HT-29 (cell line): ENCODE results near the gene OR6V1. TPM values are rescaled to one million over a fixed set of nuclear protein-coding genes. Genes with fewer than 3 reads are reported as not detected.

Experiments
- DNase-seq: peaks from one replicate; pipeline ENCODE4 v3.0.0-alpha.2; 2015; ENCODE audit warnings: low spot score
- total RNA-seq: library from RNA; depleted of rRNA; stranded (reverse); fragments of >200 nt; shearing (Covaris generic); gene quantifications from 2 replicates; pipeline ENCODE4 v1.2.3, GENCODE V29; 2014; rRNA removed

Gene OR6V1, protein sequence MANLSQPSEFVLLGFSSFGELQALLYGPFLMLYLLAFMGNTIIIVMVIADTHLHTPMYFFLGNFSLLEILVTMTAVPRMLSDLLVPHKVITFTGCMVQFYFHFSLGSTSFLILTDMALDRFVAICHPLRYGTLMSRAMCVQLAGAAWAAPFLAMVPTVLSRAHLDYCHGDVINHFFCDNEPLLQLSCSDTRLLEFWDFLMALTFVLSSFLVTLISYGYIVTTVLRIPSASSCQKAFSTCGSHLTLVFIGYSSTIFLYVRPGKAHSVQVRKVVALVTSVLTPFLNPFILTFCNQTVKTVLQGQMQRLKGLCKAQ
- total RNA-seq = not detected in 2 replicates

DNA sequence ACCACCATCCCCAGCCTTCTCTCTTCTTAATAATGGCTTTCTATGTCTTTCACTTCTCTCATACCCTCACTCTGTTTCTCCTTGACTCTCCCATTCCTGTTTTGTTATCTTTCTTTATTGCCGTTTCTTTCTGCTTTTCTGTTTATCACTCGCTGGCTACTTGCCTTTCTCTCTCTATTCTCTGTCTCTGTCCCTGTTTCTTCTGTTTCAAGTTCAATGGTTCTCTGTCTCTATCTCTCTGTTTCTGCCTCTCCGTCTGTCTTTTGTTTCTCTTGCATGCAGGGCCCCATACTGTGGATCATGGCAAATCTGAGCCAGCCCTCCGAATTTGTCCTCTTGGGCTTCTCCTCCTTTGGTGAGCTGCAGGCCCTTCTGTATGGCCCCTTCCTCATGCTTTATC lies at the start of gene OR6V1:
Gene OR6V1, plus strand, starts transcription at position 301 of the 400 bp plus-strand sequence. Its CDS starts 0 bp downstream, at position 301.
- no peak for DNase-seq

DNA sequence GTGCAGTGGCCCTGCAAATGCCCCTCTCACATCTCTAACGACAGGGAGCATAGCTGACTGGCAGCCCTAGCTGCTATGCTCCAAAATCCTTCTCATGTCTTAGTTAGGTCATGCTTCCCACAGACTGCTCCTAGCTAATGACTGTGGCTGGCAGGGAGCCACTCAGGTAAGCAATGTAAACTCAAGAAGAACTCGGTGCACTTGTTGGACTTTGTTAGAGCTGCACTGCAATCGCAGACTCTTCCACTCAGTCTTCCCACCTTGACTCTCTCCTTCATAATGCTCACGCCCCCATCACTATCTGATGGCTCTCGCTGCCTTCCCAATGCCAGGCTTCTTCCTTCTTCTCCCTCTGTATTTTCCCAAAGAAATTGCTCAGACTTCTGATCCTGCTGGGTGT lies 49.2 kb upstream of the OR6V1 start:
- DNase-seq = no peak

GRCh38 chr7:143003393-143004051 lies 48.6 kb upstream of the OR6V1 start:
- peak; percentile 73 for DNase-seq

- DNase-seq = no peak
Measured at GRCh38 chr7:143005632-143006260, 46.4 kb upstream of the OR6V1 start.

DNA sequence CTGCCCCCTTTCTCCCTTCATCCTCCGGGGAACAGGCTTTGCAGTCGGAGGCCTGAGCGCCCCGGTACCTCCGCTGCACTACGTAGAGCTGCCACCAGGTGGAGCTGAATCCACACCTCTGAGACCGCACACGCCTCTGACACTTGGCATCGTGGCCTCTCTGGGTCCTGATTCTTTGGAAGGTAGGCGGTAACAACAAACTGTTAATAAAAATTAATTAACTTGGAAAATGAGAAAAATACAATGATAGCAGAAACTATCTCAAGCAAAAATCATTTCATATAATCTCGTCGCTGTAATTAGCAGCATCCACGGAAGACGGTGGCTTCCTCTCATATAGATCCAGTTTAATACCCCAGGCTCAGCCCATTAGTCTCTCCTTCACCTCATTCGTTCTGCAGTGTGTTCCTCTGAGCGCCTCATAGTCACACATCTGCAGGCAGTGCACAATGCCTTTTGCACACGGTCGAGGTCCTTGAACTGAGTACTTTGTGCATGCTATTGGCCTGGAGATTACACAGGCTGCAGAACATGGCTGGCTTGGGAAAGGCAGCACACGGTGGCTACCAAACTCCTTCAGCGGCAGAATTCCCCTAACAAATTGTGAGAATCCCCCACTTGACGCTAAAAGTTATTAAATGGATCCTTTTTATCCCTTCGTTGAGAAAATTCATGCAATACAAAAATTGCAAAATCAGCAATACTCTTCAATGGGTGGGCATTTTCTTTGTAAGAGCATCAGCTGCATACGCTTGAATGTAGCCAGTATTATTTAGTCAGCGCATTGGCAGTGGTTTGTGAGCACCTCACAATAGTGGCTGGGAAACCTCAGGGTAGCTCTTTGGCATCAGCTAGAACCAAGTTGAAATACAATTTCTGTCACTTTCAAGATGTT lies 43.9 kb upstream of the OR6V1 start:
- DNase-seq = peak; percentile 92

DNA sequence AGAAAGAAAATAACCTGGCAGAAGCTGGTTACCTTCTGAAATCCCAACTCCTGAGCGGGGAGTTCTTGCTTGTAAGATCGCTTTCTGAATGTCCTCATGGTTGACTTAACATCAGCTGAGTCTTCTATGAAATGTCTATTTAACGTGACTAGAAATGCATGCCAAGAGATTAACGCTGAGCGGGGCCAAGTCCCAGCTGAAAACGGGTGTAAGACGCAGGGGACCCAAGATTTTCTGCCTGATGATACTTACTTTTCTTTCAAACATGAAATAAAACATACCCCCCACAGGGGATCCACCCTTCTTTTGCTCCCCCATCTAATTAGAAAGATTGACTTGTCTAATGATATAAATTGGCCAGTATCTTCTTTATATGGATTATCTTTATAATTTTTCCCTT lies 40.1 kb upstream of the OR6V1 start:
- DNase-seq = no peak

GRCh38 chr7:143012409-143012808 lies 39.7 kb upstream of the OR6V1 start:
- DNase-seq = no peak

DNA sequence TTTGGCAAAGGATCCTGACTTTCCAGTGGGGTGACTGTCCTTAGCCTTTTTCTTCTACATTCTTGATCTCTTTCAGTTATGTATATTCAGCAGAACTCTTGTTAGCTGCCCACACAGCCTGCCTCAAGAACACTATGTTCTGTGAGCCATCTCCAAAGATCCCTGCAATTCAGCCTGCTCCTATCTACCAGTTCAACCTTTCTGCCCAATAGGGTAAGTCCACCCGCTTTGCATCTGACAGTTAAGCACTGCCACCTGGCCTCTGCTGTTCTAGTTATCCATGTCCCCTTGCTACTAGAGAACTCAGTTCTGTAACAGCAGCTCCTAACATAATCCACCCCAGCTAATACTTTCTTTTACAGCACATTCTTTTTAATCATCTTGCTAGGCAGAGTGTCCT lies 38.7 kb upstream of the OR6V1 start:
- DNase-seq = no peak

GRCh38 chr7:143013893-143014292 lies 38.2 kb upstream of the OR6V1 start:
- no peak for DNase-seq

GRCh38 chr7:143015084-143015483 lies 37.1 kb upstream of the OR6V1 start:
- DNase-seq = no peak

- no peak for DNase-seq
Measured at GRCh38 chr7:143015926-143016490, 36.1 kb upstream of the OR6V1 start.

DNA sequence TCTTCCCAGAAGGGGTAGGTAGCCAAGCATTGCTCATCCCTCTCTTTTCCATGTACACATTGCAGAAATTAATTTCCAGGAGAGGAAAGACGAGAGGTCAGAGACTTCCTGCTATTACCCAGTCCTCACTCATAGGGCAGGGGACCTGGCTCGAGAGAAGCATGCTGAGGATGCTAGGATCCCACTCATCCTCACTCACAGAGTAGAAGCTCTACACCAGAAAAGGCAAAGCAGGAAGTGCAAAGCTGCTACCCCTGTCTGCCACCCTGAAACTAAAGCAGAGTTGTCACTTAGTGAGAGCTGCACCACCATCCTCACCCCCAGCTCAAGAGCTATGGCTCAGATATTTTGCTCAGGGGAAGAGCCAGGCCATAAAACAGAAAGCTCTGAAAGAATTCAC lies 35.1 kb upstream of the OR6V1 start:
- no peak for DNase-seq

DNA sequence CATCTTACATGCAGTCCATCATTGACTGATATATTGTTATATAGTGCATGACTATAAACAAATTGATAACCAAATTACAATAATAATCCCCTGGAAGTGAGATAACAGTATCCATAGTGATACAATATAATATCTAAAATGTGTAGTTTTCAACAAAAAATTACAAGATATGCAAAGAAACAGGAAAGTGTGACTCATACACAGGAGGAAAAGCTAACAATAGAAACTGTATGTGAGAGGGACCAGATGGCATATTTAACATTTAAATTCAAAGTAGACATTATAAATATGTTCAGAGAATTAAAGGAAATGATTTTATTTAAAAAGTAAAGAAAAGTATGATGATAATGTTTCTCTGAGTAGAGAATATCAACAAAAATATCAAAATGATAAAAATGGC lies 33.2 kb upstream of the OR6V1 start:
- DNase-seq = no peak

- DNase-seq = no peak
Measured at GRCh38 chr7:143023047-143023446, 29.1 kb upstream of the OR6V1 start.

DNA sequence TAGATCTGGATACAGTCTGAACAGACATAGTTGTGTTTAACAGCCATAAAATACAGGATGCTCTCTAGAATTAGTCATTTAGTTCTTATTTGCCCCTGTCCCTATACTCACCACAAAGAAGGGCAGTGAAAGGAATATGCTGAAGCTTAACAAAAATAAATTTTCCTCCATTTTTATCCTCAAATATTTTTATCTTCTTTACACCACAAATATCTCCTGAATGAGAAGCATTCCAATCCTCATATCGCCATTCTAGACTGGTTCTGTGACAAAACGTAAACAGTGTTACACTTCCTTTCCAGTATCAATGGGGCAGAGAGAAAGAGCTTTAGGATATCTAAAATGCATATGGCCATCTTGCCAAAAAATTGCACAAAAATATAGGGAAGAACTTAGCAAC lies 26.8 kb upstream of the OR6V1 start:
- no peak for DNase-seq

- no peak for DNase-seq
Measured at GRCh38 chr7:143027032-143027431, 25.1 kb upstream of the OR6V1 start, which contains the start of gene OR9A2. Gene OR9A2 (minus strand): TSS chr7:143027132. CDS start chr7:143027132, 0 bp downstream.

GRCh38 chr7:143027683-143028082 lies 24.5 kb upstream of the OR6V1 start:
- DNase-seq = no peak

GRCh38 chr7:143038635-143039034 lies 13.5 kb upstream of the OR6V1 start:
- DNase-seq = no peak

GRCh38 chr7:143040209-143040715 lies 11.9 kb upstream of the OR6V1 start:
- no peak for DNase-seq

GRCh38 chr7:143041346-143041745 lies 10.8 kb upstream of the OR6V1 start:
- DNase-seq = no peak

DNA sequence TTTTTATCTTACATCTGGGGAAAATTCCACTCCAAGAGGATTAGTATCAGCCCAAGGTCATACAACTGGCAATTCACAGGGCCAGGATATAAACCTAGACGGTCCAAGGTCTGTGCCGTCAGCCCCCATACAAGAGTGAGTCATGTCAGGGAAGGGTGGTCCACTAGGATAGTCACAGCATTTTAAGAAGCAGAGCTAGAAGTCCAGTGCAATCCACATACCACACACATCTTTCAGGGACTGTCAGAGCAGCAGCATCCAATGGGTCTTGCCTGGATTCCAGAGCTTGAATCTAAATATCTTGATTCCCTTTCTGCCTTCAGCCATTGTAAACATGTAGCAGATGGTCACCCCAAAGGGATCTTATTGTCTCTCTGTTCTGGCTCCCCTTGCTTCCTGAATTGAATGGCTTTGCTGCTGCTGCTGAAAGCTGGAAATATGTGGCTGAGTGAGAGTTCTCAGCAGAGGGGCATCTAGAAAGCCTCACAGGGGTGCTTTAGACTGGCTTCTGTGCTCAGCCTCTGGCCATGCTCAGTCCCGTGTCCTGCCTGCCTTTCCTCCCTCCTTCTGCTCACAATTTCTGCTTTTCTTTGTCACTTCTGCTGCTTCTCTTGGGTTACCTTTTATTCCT lies 9.9 kb upstream of the OR6V1 start:
- no peak for DNase-seq
